OCI-LY1 (cell line): Measurements from ENCODE around the gene TLE5.

Experiments used
- H2AFZ ChIP-seq: fragments of 200-600 bp; sonication (generic), shearing (Covaris generic); 2 replicates; pipeline ENCODE4 v1.6.0; 2014; ENCODE audit warnings: antibody characterized with exemption, mild to moderate bottlenecking, low read length
- H3F3A ChIP-seq: fragments of 200-600 bp; sonication (generic), shearing (Covaris generic); 2 replicates; pipeline ENCODE4 v1.6.0; 2014; ENCODE audit warnings: mild to moderate bottlenecking, antibody characterized with exemption, low read length, moderate library complexity; ENCODE audit not compliant: insufficient read depth
- H3K27ac ChIP-seq: fragments of 200-600 bp; sonication (generic); 2 replicates; pipeline ENCODE4 v1.5.1; 2014; ENCODE audit warnings: low read length, mixed run types, mild to moderate bottlenecking, low read depth; ENCODE audit not compliant: poor library complexity, severe bottlenecking
- H3K27me3 ChIP-seq: fragments of 200-600 bp; sonication (generic); 2 replicates; pipeline ENCODE4 v1.6.0; 2014; ENCODE audit warnings: antibody characterized with exemption, mild to moderate bottlenecking, low read length, moderate library complexity; ENCODE audit not compliant: insufficient read depth
- H3K36me3 ChIP-seq: fragments of 200-600 bp; sonication (generic); 2 replicates; pipeline ENCODE4 v1.6.1; 2014; ENCODE audit warnings: mild to moderate bottlenecking, antibody characterized with exemption, low read length, moderate library complexity, mixed read lengths; ENCODE audit not compliant: insufficient read depth
- H3K4me1 ChIP-seq: fragments of 200-600 bp; sonication (generic); 2 replicates; pipeline ENCODE4 v1.5.1; 2014; ENCODE audit warnings: mild to moderate bottlenecking, low read length, moderate library complexity; ENCODE audit not compliant: insufficient read depth, severe bottlenecking
- H3K4me2 ChIP-seq: fragments of 200-600 bp; sonication (generic), shearing (Covaris generic); 2 replicates; pipeline ENCODE4 v1.6.1; 2014; ENCODE audit warnings: low read length
- H3K4me3 ChIP-seq: fragments of 200-600 bp; sonication (generic); 2 replicates; pipeline ENCODE4 v1.5.1; 2014; ENCODE audit warnings: low read length, low read depth, mild to moderate bottlenecking, mixed read lengths; ENCODE audit not compliant: poor library complexity, severe bottlenecking
- H3K79me2 ChIP-seq: fragments of 200-600 bp; shearing (Covaris generic); 2 replicates; pipeline ENCODE4 v1.6.1; 2016; ENCODE audit warnings: mixed run types, low read length, mixed read lengths; ENCODE audit not compliant: insufficient read depth
- H3K9ac ChIP-seq: fragments of 200-600 bp; sonication (generic), shearing (Covaris generic); 2 replicates; pipeline ENCODE4 v1.6.1; 2014; ENCODE audit warnings: mild to moderate bottlenecking, low read length, mixed read lengths
- H3K9me2 ChIP-seq: fragments of 200-600 bp; sonication (generic), shearing (Covaris generic); 2 replicates; pipeline ENCODE4 v1.6.1; 2014; ENCODE audit warnings: low read depth, mild to moderate bottlenecking, low read length, mixed read lengths
- H3K9me3 ChIP-seq: fragments of 200-600 bp; shearing (Covaris generic); 2 replicates; pipeline ENCODE4 v1.6.1; 2014; ENCODE audit warnings: low read length, mixed read lengths
- H4K20me1 ChIP-seq: fragments of 200-600 bp; sonication (generic), shearing (Covaris generic); 2 replicates; pipeline ENCODE4 v1.6.0; 2016; ENCODE audit warnings: mild to moderate bottlenecking, low read length; ENCODE audit not compliant: insufficient read depth
- EZH2 ChIP-seq: fragments of 200-600 bp; sonication (generic), shearing (Covaris generic); IDR thresholded peaks from 2 replicates; pipeline ENCODE4 v1.8.0; 2017; ENCODE audit warnings: borderline replicate concordance, mixed run types, mild to moderate bottlenecking, antibody characterized with exemption, low read length, moderate library complexity, mixed read lengths
- TF ChIP-seq, protein P1 (sequence below): fragments of 200-600 bp; sonication (generic), shearing (Covaris generic); IDR thresholded peaks from 2 replicates; pipeline ENCODE4 v1.5.1; 2017; ENCODE audit warnings: mild to moderate bottlenecking, antibody characterized with exemption, low read length, moderate library complexity, mixed read lengths

Gene TLE5

DNA sequence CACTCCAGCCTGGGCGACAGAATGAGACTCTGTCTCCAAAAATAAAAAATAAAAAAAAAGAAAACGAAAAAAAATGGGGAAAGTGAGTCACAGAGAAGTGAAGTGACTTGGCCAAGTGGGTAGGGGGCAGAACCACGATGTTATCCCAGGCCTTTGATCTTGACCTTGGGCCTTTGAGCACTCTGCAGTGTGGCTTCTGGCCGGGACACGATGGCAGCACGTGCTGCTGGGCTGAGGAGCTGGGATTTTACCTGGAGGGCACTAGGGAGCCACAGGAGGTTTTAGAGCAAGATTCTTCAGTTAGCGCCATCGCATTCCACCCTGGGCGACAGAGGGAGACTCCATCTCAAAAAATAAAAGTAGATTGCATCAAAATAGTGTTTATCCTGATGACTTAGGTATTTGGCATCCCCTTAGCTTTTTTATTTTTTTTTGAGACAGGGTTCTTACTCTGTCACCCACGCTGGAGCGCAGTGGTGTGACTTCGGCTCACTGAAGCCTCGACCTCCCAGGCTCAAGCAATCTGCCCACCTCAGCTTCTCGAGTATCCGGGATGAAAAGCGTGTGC, 4.3 kb upstream of the TLE5 start:
- no peak overlapping the region for H3K4me3 ChIP-seq
- no peak for TF ChIP-seq EZH2
- TF ChIP-seq, protein P1, sequence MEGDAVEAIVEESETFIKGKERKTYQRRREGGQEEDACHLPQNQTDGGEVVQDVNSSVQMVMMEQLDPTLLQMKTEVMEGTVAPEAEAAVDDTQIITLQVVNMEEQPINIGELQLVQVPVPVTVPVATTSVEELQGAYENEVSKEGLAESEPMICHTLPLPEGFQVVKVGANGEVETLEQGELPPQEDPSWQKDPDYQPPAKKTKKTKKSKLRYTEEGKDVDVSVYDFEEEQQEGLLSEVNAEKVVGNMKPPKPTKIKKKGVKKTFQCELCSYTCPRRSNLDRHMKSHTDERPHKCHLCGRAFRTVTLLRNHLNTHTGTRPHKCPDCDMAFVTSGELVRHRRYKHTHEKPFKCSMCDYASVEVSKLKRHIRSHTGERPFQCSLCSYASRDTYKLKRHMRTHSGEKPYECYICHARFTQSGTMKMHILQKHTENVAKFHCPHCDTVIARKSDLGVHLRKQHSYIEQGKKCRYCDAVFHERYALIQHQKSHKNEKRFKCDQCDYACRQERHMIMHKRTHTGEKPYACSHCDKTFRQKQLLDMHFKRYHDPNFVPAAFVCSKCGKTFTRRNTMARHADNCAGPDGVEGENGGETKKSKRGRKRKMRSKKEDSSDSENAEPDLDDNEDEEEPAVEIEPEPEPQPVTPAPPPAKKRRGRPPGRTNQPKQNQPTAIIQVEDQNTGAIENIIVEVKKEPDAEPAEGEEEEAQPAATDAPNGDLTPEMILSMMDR: no peak
- no peaks in the 10 kb centered on the region for H4K20me1 ChIP-seq
- H2AFZ ChIP-seq: no peak overlapping the region
- no peaks in the 10 kb centered on the region for H3K27me3 ChIP-seq
- H3K27ac ChIP-seq: no peak overlapping the region
- no peaks in the 10 kb centered on the region for H3K9me3 ChIP-seq
- peaks cover 11% of the 10 kb centered on the region for H3K4me1 ChIP-seq
- no peaks in the 10 kb centered on the region; the same call in 1 of the 2 replicates for H3K36me3 ChIP-seq
- no peak overlapping the region for H3K9ac ChIP-seq
- H3K79me2 ChIP-seq: no peaks in the 10 kb centered on the region
- H3F3A ChIP-seq: no peaks in the 10 kb centered on the region
- no peak overlapping the region for H3K4me2 ChIP-seq
- no peaks in the 10 kb centered on the region for H3K9me2 ChIP-seq

DNA sequence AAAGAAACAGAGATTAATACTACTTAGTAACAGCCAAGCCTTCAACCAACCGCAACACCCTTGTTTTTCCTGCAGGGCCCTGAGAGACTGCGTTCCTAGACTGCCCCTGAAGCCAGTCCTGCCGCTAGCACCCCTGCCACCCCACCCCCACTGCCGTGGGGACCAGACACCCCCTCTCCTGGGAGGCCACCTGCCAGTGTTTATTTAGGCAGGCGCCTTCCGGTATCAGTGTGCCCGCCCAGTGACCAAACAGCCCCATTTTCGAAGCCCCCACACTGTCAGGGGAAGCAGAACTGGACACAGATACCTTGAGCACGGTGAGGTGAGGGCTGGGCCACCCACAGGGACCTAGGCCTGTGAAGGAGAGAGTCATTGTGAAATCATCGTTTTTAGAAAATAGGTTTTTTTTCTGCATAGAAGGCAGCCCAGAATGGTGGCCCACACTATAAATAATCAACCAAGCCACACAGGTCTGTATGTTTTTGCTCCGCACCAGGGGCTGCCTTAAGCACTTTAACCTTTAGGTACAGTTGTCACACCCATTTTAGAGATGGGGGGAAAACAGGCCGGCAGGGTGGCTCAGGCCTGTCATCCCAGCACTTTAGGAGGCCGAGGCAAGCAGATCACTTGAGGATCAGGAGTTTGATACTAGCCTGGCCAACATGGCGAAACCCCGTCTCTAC, 3.5 kb upstream of the TLE5 start:
- Histone ChIP-seq H3K4me1 (peaks cover 16% of the 10 kb centered on the region), H3K27ac (no peak overlapping the region), H3K9ac (no peak overlapping the region), H3K27me3 (no peaks in the 10 kb centered on the region), H3F3A (peaks cover 2% of the 10 kb centered on the region), H3K79me2 (no peaks in the 10 kb centered on the region), H2AFZ (no peak overlapping the region), H3K36me3 (no peaks in the 10 kb centered on the region; the same call in 1 of the 2 replicates), H4K20me1 (no peaks in the 10 kb centered on the region), H3K9me3 (no peaks in the 10 kb centered on the region), H3K4me2 (no peak overlapping the region; the same call in 1 of the 2 replicates), H3K9me2 (no peaks in the 10 kb centered on the region), H3K4me3 (no peak overlapping the region)
- TF ChIP-seq, protein P1: no peak
- no peak for TF ChIP-seq EZH2

DNA sequence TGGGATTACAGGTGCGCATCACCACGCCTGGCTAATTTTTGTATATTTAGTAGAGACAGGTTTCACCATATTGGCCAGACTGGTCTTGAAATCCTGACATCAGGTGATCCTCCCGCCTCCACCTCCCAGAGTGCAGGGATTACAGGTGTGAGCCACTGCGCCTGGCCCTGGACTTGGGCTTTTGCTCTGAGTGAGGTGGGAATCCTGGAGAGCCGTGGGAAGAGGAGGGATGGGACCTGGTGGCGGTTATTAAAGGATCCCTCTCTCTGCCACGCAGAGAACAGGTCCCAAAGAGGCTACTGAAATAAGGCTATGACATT, 1.7 kb upstream of the TLE5 start:
- Histone ChIP-seq H3K9ac (no peak overlapping the region), H2AFZ (no peak overlapping the region), H3K4me3 (no peak overlapping the region), H3K27ac (no peak overlapping the region), H3K9me2 (no peaks in the 10 kb centered on the region), H3K79me2 (no peaks in the 10 kb centered on the region), H3K4me1 (peaks cover 18% of the 10 kb centered on the region), H3F3A (peaks cover 5% of the 10 kb centered on the region), H3K4me2 (no peak overlapping the region), H3K9me3 (no peaks in the 10 kb centered on the region), H3K36me3 (peaks cover 8% of the 10 kb centered on the region; the same call in 1 of the 2 replicates), H3K27me3 (no peaks in the 10 kb centered on the region), H4K20me1 (no peaks in the 10 kb centered on the region)
- TF ChIP-seq EZH2: no peak
- TF ChIP-seq, protein P1: no peak
